OCI-LY3 (cell line): Measurements from ENCODE around the gene NBEAL2.

Experiments used
- CTCF ChIP-seq: fragments of 200-600, 300-600 bp; sonication (generic); IDR thresholded peaks from 2 replicates; pipeline ENCODE4 v1.5.1; 2014; ENCODE audit warnings: antibody characterized with exemption, low read length, low read depth
- EZH2phosphoT487 ChIP-seq: fragments of 200-600 bp; shearing (Covaris generic); IDR thresholded peaks from 2 replicates; pipeline ENCODE4 v1.6.1; 2018; ENCODE audit warnings: antibody characterized with exemption, mixed run types, low read depth

- TF ChIP-seq CTCF (no peak), EZH2phosphoT487 (no peak)
These were observed 24.3 kb upstream of the NBEAL2 start for GRCh38 chr3:46955157-46955556.
